Measurements from ENCODE around the gene RAPGEF1. TPM values are rescaled to one million over a fixed set of nuclear protein-coding genes. Genes with fewer than 3 reads are reported as not detected.

Gene RAPGEF1
- total and polyA plus RNA-seq, 2 donors (not counting 3 experiments of a cell fraction or from before 2014, with no cell fraction given): 50.0 to 124 TPM

DNA sequence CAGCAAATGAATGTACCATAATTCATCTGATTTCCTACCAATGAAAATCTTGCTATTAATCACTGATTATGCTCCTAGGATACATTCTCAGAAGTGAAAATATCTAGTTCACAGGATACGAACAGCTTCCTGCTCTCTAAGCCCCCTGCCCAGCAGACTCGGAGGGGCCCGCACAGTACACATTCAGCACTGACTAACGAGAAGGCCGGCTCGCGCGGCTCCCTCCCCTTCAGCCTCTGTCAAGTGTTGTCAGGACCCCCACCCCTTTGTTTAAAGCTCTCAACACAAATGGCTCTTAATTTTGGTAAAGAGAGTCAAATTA lies 112.6 kb downstream of the RAPGEF1 start:
- H3K9me1 ChIP-seq (replicated peaks; ENCODE audit: control insufficient read depth, extremely low read depth, insufficient read depth, low read length): no peaks in the 10 kb centered on the region
- FAIRE-seq: no peak
- no peak overlapping the region for H3K4me2 ChIP-seq (ENCODE audit: insufficient read depth, low read length)

GRCh38 chr9:131625790-131626670 lies 113.8 kb downstream of the RAPGEF1 start:
- H3K36me3 ChIP-seq (ENCODE audit: control insufficient read depth in 2 of 2, extremely low read depth in 1 of 2, insufficient read depth in 2 of 2, low read length in 2 of 2): peaks cover 5 to 29% of the 10 kb centered on the region in 2 experiments
- no peak overlapping the region for H3K27ac ChIP-seq (ENCODE audit: insufficient read depth, low read depth, low read length)
- H3K4me2 ChIP-seq (ENCODE audit: insufficient read depth, low read length): no peak overlapping the region
- FAIRE-seq (no peak), DNase-seq (ENCODE audit: low read depth, low spot score) (peak; percentile 35)
- H3K9ac ChIP-seq (replicated peaks; ENCODE audit: extremely low read depth, insufficient read depth, low read length): no peak overlapping the region
- H3K79me2 ChIP-seq (ENCODE audit: control insufficient read depth, insufficient read depth, low read length): no peaks in the 10 kb centered on the region
- H3K9me1 ChIP-seq (replicated peaks; ENCODE audit: control insufficient read depth, extremely low read depth, insufficient read depth, low read length): no peaks in the 10 kb centered on the region
- dilution Hi-C loops (cut with MboI; ENCODE audit: extremely low pct_ligation_motif_present, low sequenced_read_pairs): no loop called here
- no peaks in the 10 kb centered on the region for H4K20me1 ChIP-seq (replicated peaks; ENCODE audit: control insufficient read depth, extremely low read depth, insufficient read depth, low read length)
- no peaks in the 10 kb centered on the region for H3K4me1 ChIP-seq (ENCODE audit: control insufficient read depth, extremely low read depth, insufficient read depth, low read length)
- CTCF ChIA-PET: no interaction called here
- H3K27me3 ChIP-seq (ENCODE audit: control insufficient read depth in 2 of 2, insufficient read depth in 2 of 2, low read length in 2 of 2): no peaks in the 10 kb centered on the region
- TSS peak; percentile 63 for BruUV-seq (replicated peaks)
- no peaks in the 10 kb centered on the region for H3K9me3 ChIP-seq (replicated peaks; ENCODE audit: control insufficient read depth, insufficient read depth, low read length)
- POLR2A ChIA-PET: no interaction called here
- TF ChIP-seq POLR2AphosphoS5 (IDR thresholded peaks at IDR 0.05; ENCODE audit: insufficient read depth, low read depth, low read length): no peak
- no peak overlapping the region for H2AFZ ChIP-seq (ENCODE audit: low read depth, low read length)
- no peak overlapping the region for H3K4me3 ChIP-seq (replicated peaks in 1 of 3; ENCODE audit: insufficient read depth in 1 of 3, low read depth in 1 of 3, low read length in 3 of 3)
- intact Hi-C loops (cut with micrococcal nuclease): no loop called here

More for the DNA sequence above, 112.6 kb downstream of the RAPGEF1 start:
- H3K9me3 ChIP-seq (replicated peaks; ENCODE audit: control insufficient read depth, insufficient read depth, low read length): no peaks in the 10 kb centered on the region
- H3K27ac ChIP-seq (ENCODE audit: insufficient read depth, low read depth, low read length): no peak overlapping the region
- H3K9ac ChIP-seq (replicated peaks; ENCODE audit: extremely low read depth, insufficient read depth, low read length): no peak overlapping the region
- H3K27me3 ChIP-seq (ENCODE audit: control insufficient read depth in 2 of 2, insufficient read depth in 2 of 2, low read length in 2 of 2): no peaks in the 10 kb centered on the region
- BruUV-seq (replicated peaks): no TSS peak
- H2AFZ ChIP-seq (ENCODE audit: low read depth, low read length): no peak overlapping the region
- H3K79me2 ChIP-seq (ENCODE audit: control insufficient read depth, insufficient read depth, low read length): no peaks in the 10 kb centered on the region
- dilution Hi-C loops (cut with MboI; ENCODE audit: extremely low pct_ligation_motif_present, low sequenced_read_pairs) (no loop called here), intact Hi-C loops (cut with micrococcal nuclease) (no loop called here)
- H3K4me1 ChIP-seq (ENCODE audit: control insufficient read depth, extremely low read depth, insufficient read depth, low read length): no peaks in the 10 kb centered on the region
- TF ChIP-seq MYC (IDR thresholded peaks at IDR 0.05; ENCODE audit: low read depth, low read length): no peak
- no peak for TF ChIP-seq EZH2 (IDR thresholded peaks at IDR 0.05; ENCODE audit: borderline replicate concordance, low read depth, low read length, severe bottlenecking)
- ChIA-PET POLR2A (no interaction called here), CTCF (interaction anchor here (0.6 to 1.4 kb wide), 3 partner anchors 19 to 68 kb away, joined by 3 to 4 read pairs (median 3); no protein-coding TSS in a partner anchor)
- H3K36me3 ChIP-seq (ENCODE audit: control insufficient read depth in 2 of 2, extremely low read depth in 1 of 2, insufficient read depth in 2 of 2, low read length in 2 of 2): peaks cover 3 to 21% of the 10 kb centered on the region in 2 experiments
- H3K4me3 ChIP-seq (replicated peaks in 1 of 3; ENCODE audit: insufficient read depth in 1 of 3, low read depth in 1 of 3, low read length in 3 of 3): no peak overlapping the region
- no peak for DNase-seq (ENCODE audit: low read depth, low spot score)
- no peaks in the 10 kb centered on the region for H4K20me1 ChIP-seq (replicated peaks; ENCODE audit: control insufficient read depth, extremely low read depth, insufficient read depth, low read length)
